Measurements from ENCODE around the gene EDA.
"Not testable (repeated sequence)": the region's sequence is repeated elsewhere in the genome, so short reads cannot be mapped to it uniquely, and the experiment has no call there.

EDA gene

GRCh38 chrX:69996113-69996468 is 380.2 kb downstream of the EDA start:
- Histone ChIP-seq H3K4me1 (ENCODE audit: control insufficient read depth in 2 of 2, insufficient read depth in 1 of 2, low read depth in 1 of 2, low read length in 2 of 2) (no peaks in the 10 kb centered on the region), H2AFZ (ENCODE audit: low read length) (no peak overlapping the region), H3K27me3 (ENCODE audit: control insufficient read depth in 3 of 3, insufficient read depth in 3 of 3, low read depth in 1 of 3, low read length in 3 of 3) (no peaks in the 10 kb centered on the region), H3K23ac (ENCODE audit: low read depth, low read length, poor library complexity) (no peak overlapping the region), H2BK12ac (ENCODE audit: low read length) (no peak overlapping the region), H4K8ac (ENCODE audit: low read depth, low read length) (no peak overlapping the region), H3K4me3 (ENCODE audit: low read length in 2 of 2) (no peak overlapping the region), H3K9me3 (replicated peaks in 1 of 2; ENCODE audit: control insufficient read depth in 2 of 2, insufficient read depth in 1 of 2, low read depth in 1 of 2, low read length in 2 of 2) (no peaks in the 10 kb centered on the region), H3K4me2 (ENCODE audit: insufficient read depth, low read length, poor library complexity, severe bottlenecking) (no peak overlapping the region), H2BK5ac (ENCODE audit: low read length) (no peak overlapping the region), H2BK120ac (ENCODE audit: low read depth, low read length) (no peak overlapping the region), H4K91ac (ENCODE audit: low read depth, low read length, poor library complexity) (no peak overlapping the region), H3K27ac (replicated peaks; ENCODE audit: low read length) (no peak overlapping the region), H3K9ac (ENCODE audit: low read depth, low read length, poor library complexity) (no peak overlapping the region), H3K36me3 (replicated peaks in 1 of 2; ENCODE audit: control insufficient read depth in 2 of 2, insufficient read depth in 2 of 2, low read length in 2 of 2) (no peaks in the 10 kb centered on the region), H2BK15ac (ENCODE audit: low read length) (no peak overlapping the region), H3K79me1 (ENCODE audit: low read depth, low read length) (no peaks in the 10 kb centered on the region), H3K4ac (ENCODE audit: low read length) (no peak overlapping the region), H3K14ac (ENCODE audit: low read length) (no peak overlapping the region), H2AK5ac (ENCODE audit: low read depth, low read length) (no peak overlapping the region), H3K18ac (ENCODE audit: low read length) (no peak overlapping the region)
- DNase-seq (ENCODE audit: low spot score) = no peak

DNA sequence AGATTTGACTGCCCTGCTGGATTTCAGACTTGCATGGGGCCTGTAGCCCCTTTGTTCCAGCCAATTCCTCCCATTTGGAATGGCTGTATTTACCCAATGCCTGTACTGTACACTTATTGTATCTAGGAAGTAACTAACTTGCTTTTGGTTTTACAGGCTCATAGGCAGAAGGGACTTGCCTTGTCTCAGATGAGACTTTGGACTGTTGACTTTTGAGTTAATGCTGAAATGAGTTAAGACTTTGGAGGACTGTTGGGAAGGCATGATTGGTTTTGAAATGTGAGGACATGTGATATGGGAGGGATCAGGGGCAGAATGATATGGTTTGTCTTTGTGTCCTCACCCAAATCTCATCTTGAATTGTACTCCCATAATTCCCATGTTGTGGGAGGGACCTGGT is 382.4 kb downstream of the EDA start:
- not testable (repeated sequence) for H4K8ac ChIP-seq (ENCODE audit: low read depth, low read length); H3K4me1 ChIP-seq (ENCODE audit: control insufficient read depth in 2 of 2, insufficient read depth in 1 of 2, low read depth in 1 of 2, low read length in 2 of 2); H3K14ac ChIP-seq (ENCODE audit: low read length); H3K4ac ChIP-seq (ENCODE audit: low read length); H3K18ac ChIP-seq (ENCODE audit: low read length); H2BK12ac ChIP-seq (ENCODE audit: low read length); H2BK120ac ChIP-seq (ENCODE audit: low read depth, low read length); H2AFZ ChIP-seq (ENCODE audit: low read length); H4K91ac ChIP-seq (ENCODE audit: low read depth, low read length, poor library complexity); H2AK5ac ChIP-seq (ENCODE audit: low read depth, low read length); H3K4me3 ChIP-seq (ENCODE audit: low read length in 2 of 2); H2BK15ac ChIP-seq (ENCODE audit: low read length); H3K36me3 ChIP-seq (replicated peaks in 1 of 2; ENCODE audit: control insufficient read depth in 2 of 2, insufficient read depth in 2 of 2, low read length in 2 of 2); H3K27me3 ChIP-seq (ENCODE audit: control insufficient read depth in 3 of 3, insufficient read depth in 3 of 3, low read depth in 1 of 3, low read length in 3 of 3); H2BK5ac ChIP-seq (ENCODE audit: low read length); H3K9ac ChIP-seq (ENCODE audit: low read depth, low read length, poor library complexity); H3K23ac ChIP-seq (ENCODE audit: low read depth, low read length, poor library complexity); H3K9me3 ChIP-seq (replicated peaks in 1 of 2; ENCODE audit: control insufficient read depth in 2 of 2, insufficient read depth in 1 of 2, low read depth in 1 of 2, low read length in 2 of 2); H3K27ac ChIP-seq (replicated peaks; ENCODE audit: low read length); H3K4me2 ChIP-seq (ENCODE audit: insufficient read depth, low read length, poor library complexity, severe bottlenecking); DNase-seq (ENCODE audit: low spot score); H3K79me1 ChIP-seq (ENCODE audit: low read depth, low read length)

- no CpG with 5 or more reads among the region's 2 CpGs for WGBS, 2 donors (ENCODE audit: extremely low coverage in 2 of 2, insufficient read length in 2 of 2, insufficient replicate concordance in 1 of 2)
- Histone ChIP-seq H3K4me3 (ENCODE audit: low read length in 2 of 2) (no peak overlapping the region), H2BK12ac (ENCODE audit: low read length) (no peak overlapping the region), H2AK5ac (ENCODE audit: low read depth, low read length) (no peak overlapping the region), H4K8ac (ENCODE audit: low read depth, low read length) (no peak overlapping the region), H3K9me3 (replicated peaks in 1 of 2; ENCODE audit: control insufficient read depth in 2 of 2, insufficient read depth in 1 of 2, low read depth in 1 of 2, low read length in 2 of 2) (no peaks in the 10 kb centered on the region), H4K91ac (ENCODE audit: low read depth, low read length, poor library complexity) (no peak overlapping the region), H3K36me3 (replicated peaks in 1 of 2; ENCODE audit: control insufficient read depth in 2 of 2, insufficient read depth in 2 of 2, low read length in 2 of 2) (no peaks in the 10 kb centered on the region), H3K27me3 (ENCODE audit: control insufficient read depth in 3 of 3, insufficient read depth in 3 of 3, low read depth in 1 of 3, low read length in 3 of 3) (no peaks in the 10 kb centered on the region), H2BK15ac (ENCODE audit: low read length) (no peak overlapping the region), H3K14ac (ENCODE audit: low read length) (no peak overlapping the region), H3K4ac (ENCODE audit: low read length) (no peak overlapping the region), H3K9ac (ENCODE audit: low read depth, low read length, poor library complexity) (no peak overlapping the region), H3K79me1 (ENCODE audit: low read depth, low read length) (no peaks in the 10 kb centered on the region), H3K27ac (replicated peaks; ENCODE audit: low read length) (no peak overlapping the region), H2BK120ac (ENCODE audit: low read depth, low read length) (no peak overlapping the region), H3K4me2 (ENCODE audit: insufficient read depth, low read length, poor library complexity, severe bottlenecking) (no peak overlapping the region), H2BK5ac (ENCODE audit: low read length) (no peak overlapping the region), H3K4me1 (ENCODE audit: control insufficient read depth in 2 of 2, insufficient read depth in 1 of 2, low read depth in 1 of 2, low read length in 2 of 2) (no peaks in the 10 kb centered on the region), H3K23ac (ENCODE audit: low read depth, low read length, poor library complexity) (no peak overlapping the region), H2AFZ (ENCODE audit: low read length) (no peak overlapping the region), H3K18ac (ENCODE audit: low read length) (no peak overlapping the region)
- DNase-seq (ENCODE audit: low spot score) = no peak
These were observed 385.4 kb downstream of the EDA start for GRCh38 chrX:70001269-70001668.

DNA sequence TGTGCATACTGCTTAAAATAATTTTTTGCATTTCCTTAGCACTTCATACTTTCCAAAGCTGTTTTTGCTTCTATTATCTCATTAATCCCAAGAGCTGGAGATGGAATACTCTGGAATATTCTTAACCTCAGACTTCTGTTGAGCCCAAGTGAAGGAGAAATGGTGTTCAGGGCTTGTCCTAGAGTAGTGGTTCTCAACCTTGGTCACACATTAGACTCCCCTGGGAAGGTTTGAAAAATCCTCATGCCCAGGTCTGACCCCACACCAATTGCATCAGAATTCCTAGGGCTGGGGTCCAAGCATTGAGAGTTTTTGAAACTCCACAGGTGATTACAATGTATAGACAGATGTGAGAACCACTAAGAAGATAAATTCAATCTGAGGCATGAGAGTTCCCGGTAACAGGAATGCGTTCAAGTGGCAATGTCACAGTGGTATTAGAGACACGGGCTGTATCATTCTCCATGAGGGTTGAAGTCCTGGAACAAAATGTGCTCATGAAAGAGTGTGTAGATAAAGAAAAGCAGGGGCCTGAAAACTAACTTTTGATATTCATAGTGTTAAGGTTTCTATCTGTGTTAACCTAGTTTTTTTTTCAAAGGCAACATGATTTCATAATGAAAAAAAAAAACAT is 385.9 kb downstream of the EDA start:
- Histone ChIP-seq H3K14ac (ENCODE audit: low read length) (no peak overlapping the region), H3K4me1 (ENCODE audit: control insufficient read depth in 2 of 2, insufficient read depth in 1 of 2, low read depth in 1 of 2, low read length in 2 of 2) (no peaks in the 10 kb centered on the region), H3K4me3 (ENCODE audit: low read length in 2 of 2) (no peak overlapping the region), H2BK120ac (ENCODE audit: low read depth, low read length) (no peak overlapping the region), H4K8ac (ENCODE audit: low read depth, low read length) (no peak overlapping the region), H2BK12ac (ENCODE audit: low read length) (no peak overlapping the region), H3K9me3 (replicated peaks in 1 of 2; ENCODE audit: control insufficient read depth in 2 of 2, insufficient read depth in 1 of 2, low read depth in 1 of 2, low read length in 2 of 2) (no peaks in the 10 kb centered on the region), H3K4me2 (ENCODE audit: insufficient read depth, low read length, poor library complexity, severe bottlenecking) (no peak overlapping the region), H2AFZ (ENCODE audit: low read length) (no peak overlapping the region), H3K27me3 (ENCODE audit: control insufficient read depth in 3 of 3, insufficient read depth in 3 of 3, low read depth in 1 of 3, low read length in 3 of 3) (no peaks in the 10 kb centered on the region), H3K36me3 (replicated peaks in 1 of 2; ENCODE audit: control insufficient read depth in 2 of 2, insufficient read depth in 2 of 2, low read length in 2 of 2) (no peaks in the 10 kb centered on the region), H3K9ac (ENCODE audit: low read depth, low read length, poor library complexity) (no peak overlapping the region), H3K23ac (ENCODE audit: low read depth, low read length, poor library complexity) (no peak overlapping the region), H2BK15ac (ENCODE audit: low read length) (no peak overlapping the region), H2BK5ac (ENCODE audit: low read length) (no peak overlapping the region), H3K4ac (ENCODE audit: low read length) (no peak overlapping the region), H4K91ac (ENCODE audit: low read depth, low read length, poor library complexity) (no peak overlapping the region), H2AK5ac (ENCODE audit: low read depth, low read length) (no peak overlapping the region), H3K27ac (replicated peaks; ENCODE audit: low read length) (no peak overlapping the region), H3K79me1 (ENCODE audit: low read depth, low read length) (no peaks in the 10 kb centered on the region), H3K18ac (ENCODE audit: low read length) (no peak overlapping the region)
- no peak for DNase-seq (ENCODE audit: low spot score)
- WGBS, 2 donors (ENCODE audit: extremely low coverage in 2 of 2, insufficient read length in 2 of 2, insufficient replicate concordance in 1 of 2) = no CpG with 5 or more reads among the region's 3 CpGs

Measured in neuronal stem cell (in vitro differentiated cells).